ENCODE measurements around the gene ZNF507.
"Not testable (repeated sequence)": the region's sequence is repeated elsewhere in the genome, so short reads cannot be mapped to it uniquely, and the experiment has no call there.

Gene ZNF507

GRCh38 chr19:32372726-32373517 lies 27.5 kb downstream of the ZNF507 start:
- DNase-seq: no peak

GRCh38 chr19:32373585-32374295 lies 28.3 kb downstream of the ZNF507 start:
- DNase-seq: no peak

- not testable (repeated sequence) for DNase-seq
Measured at GRCh38 chr19:32374362-32374761, 29.0 kb downstream of the ZNF507 start.

- not testable (repeated sequence) for DNase-seq
Measured at GRCh38 chr19:32377088-32377487, 31.7 kb downstream of the ZNF507 start.

- DNase-seq: no peak
Measured at GRCh38 chr19:32380269-32380668, 34.9 kb downstream of the ZNF507 start.

GRCh38 chr19:32387701-32388392 lies 42.4 kb downstream of the ZNF507 start:
- DNase-seq: no peak

GRCh38 chr19:32388393-32388855 lies 43.0 kb downstream of the ZNF507 start:
- DNase-seq: no peak

GRCh38 chr19:32392901-32393300 lies 47.5 kb downstream of the ZNF507 start:
- DNase-seq: no peak

- DNase-seq: no peak
Measured at GRCh38 chr19:32396046-32396652, 50.7 kb downstream of the ZNF507 start.

- no peak for DNase-seq
Measured at GRCh38 chr19:32397671-32398101, 52.3 kb downstream of the ZNF507 start.

GRCh38 chr19:32401992-32402391 lies 56.6 kb downstream of the ZNF507 start:
- DNase-seq: no peak

- no peak for DNase-seq
Measured at GRCh38 chr19:32403291-32403995, 58.0 kb downstream of the ZNF507 start.

- no peak for DNase-seq
Measured at GRCh38 chr19:32404213-32404932, 59.0 kb downstream of the ZNF507 start.

GRCh38 chr19:32404933-32405430 lies 59.6 kb downstream of the ZNF507 start:
- peak; percentile 19 for DNase-seq

GRCh38 chr19:32405431-32406160 lies 60.2 kb downstream of the ZNF507 start, which contains the start of gene DPY19L3:
Gene DPY19L3 (plus strand): TSS chr19:32405770. CDS start chr19:32408254, 2,484 bp downstream.
- peak; percentile 91 for DNase-seq

- no peak for DNase-seq
Measured at GRCh38 chr19:32406161-32407003, 61.0 kb downstream of the ZNF507 start.

GRCh38 chr19:32407004-32407992 lies 61.9 kb downstream of the ZNF507 start:
- DNase-seq: no peak

GRCh38 chr19:32415246-32415645 lies 69.8 kb downstream of the ZNF507 start:
- DNase-seq: no peak
